Measurements from ENCODE around the gene CBLB.
A peak's percentile ranks its signal among the peaks of the same experiment; 100 is the strongest.

CBLB gene

DNA sequence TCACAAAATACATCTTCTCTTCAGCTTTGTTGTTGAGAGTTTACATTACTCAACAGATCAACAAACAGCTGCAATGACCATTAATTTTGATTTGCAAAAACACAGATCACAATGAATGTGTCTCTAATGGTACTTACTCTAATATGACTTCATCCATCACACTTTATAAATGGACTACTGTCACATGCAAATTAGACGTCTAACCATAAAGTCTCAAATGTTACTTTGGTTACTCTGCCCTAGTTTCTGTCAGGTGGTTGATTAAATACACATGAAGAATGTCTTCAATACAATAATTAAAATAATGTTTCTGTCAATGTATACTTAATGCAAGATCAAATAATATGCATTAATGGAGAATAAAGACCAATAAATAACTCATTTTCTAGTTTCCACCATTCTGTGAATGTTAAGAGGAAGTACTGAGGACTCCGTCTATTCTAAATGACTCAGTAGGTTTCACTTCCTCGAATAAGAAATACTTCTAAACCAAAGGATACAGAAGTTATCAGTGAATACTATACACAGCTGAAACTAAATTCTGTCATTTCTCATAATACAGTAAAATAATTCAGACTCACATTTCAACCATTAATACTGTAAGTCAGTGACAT lies 145.8 kb downstream of the CBLB start:
- POLR2A ChIA-PET = no interaction called here
- TF ChIP-seq, protein P1, sequence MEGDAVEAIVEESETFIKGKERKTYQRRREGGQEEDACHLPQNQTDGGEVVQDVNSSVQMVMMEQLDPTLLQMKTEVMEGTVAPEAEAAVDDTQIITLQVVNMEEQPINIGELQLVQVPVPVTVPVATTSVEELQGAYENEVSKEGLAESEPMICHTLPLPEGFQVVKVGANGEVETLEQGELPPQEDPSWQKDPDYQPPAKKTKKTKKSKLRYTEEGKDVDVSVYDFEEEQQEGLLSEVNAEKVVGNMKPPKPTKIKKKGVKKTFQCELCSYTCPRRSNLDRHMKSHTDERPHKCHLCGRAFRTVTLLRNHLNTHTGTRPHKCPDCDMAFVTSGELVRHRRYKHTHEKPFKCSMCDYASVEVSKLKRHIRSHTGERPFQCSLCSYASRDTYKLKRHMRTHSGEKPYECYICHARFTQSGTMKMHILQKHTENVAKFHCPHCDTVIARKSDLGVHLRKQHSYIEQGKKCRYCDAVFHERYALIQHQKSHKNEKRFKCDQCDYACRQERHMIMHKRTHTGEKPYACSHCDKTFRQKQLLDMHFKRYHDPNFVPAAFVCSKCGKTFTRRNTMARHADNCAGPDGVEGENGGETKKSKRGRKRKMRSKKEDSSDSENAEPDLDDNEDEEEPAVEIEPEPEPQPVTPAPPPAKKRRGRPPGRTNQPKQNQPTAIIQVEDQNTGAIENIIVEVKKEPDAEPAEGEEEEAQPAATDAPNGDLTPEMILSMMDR (IDR thresholded peaks at IDR 0.05; ENCODE audit: insufficient read depth, low read length, missing control alignments) = no peak
- DNase-seq (ENCODE audit: low read depth, low spot score) = no peak
- CTCF ChIA-PET = no interaction called here
- H3K4me3 ChIP-seq (ENCODE audit: low read depth, low read length) = no peak overlapping the region

DNA sequence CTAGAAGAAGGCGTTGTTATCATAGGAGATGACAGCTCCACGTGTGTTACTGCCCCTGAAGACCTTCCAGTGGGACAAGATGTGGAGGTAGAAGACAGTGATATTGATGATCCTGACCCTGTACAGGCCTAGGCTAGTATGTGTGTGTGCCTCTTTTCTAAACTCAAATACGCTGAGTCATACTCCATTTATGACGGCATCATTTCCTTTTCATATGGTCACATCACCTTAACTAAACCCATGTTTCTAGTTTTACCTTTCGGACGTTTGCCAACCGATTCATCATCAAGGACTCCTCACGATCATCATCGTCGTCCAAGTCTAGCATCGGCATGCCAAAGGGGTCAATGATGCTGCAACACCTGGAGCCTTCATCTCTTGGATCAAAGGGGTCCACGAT lies 149.0 kb downstream of the CBLB start:
- POLR2A ChIA-PET = no interaction called here
- no peak for DNase-seq (ENCODE audit: low read depth, low spot score)
- TF ChIP-seq, protein P1 (IDR thresholded peaks at IDR 0.05; ENCODE audit: insufficient read depth, low read length, missing control alignments) = no peak
- no peak overlapping the region for H3K4me3 ChIP-seq (ENCODE audit: low read depth, low read length)
- CTCF ChIA-PET = no interaction called here

DNA sequence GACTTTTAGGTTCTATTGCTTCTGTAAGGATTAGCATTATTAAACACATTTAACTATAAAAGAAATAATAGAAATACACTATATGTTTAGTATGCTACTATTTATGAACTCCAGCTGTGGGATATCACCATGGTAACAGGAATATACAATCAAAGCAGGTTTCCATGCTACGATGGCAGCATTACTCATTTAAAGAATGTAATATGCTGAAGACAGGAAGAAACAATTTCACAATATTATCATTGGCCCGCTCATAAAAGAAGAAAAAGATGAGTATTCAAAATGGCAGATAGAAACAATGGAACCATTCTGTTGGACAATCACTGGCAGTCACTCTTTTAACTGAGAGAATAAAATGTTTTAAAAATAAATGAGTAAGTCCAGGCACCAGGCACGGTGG lies 153.4 kb downstream of the CBLB start:
- ChIA-PET CTCF (no interaction called here), POLR2A (no interaction called here)
- TF ChIP-seq, protein P1 (IDR thresholded peaks at IDR 0.05; ENCODE audit: insufficient read depth, low read length, missing control alignments) = no peak
- no peak overlapping the region for H3K4me3 ChIP-seq (ENCODE audit: low read depth, low read length)
- DNase-seq (ENCODE audit: low read depth, low spot score) = peak; percentile 31

DNA sequence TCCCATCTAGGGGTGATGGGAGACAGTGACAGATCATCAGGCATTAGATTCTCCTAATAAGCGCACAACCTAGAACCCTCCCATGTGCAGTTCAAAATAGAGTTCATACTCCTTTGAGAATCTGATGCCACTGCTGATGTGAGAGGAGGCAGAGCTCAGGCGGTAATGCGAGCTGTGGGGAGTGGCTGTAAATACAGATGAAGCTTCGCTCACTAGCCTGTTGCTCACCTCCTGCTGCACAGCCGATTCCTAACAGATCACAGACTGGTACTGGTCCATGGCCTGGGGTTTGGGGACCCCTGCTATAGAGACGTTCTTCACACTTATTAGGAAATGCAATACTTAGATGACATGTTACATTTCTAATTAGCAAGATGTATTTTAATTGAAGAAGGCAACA lies 154.4 kb downstream of the CBLB start:
- no peak for DNase-seq (ENCODE audit: low read depth, low spot score)
- TF ChIP-seq, protein P1 (IDR thresholded peaks at IDR 0.05; ENCODE audit: insufficient read depth, low read length, missing control alignments) = no peak
- ChIA-PET CTCF (no interaction called here), POLR2A (no interaction called here)
- no peak overlapping the region for H3K4me3 ChIP-seq (ENCODE audit: low read depth, low read length)

DNA sequence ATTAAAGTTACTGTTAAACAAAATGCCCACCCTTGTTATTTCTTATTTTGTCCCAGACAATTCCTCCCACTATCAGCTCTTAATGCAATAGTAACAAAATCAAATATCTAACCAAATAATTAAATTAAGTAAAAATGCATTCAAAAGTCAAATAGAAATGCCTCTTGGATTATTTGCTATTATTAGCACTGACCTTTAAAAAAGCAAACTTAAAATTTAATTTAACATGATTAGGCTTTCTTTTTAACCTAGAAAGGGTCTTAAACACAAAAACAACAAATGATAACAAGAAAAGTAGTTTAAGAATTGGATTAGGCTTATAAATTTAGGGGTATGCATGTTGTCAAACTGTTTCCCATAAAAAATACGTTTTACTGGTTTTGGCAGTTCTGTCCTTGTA lies 159.8 kb downstream of the CBLB start:
- TF ChIP-seq, protein P1 (IDR thresholded peaks at IDR 0.05; ENCODE audit: insufficient read depth, low read length, missing control alignments) = no peak
- CTCF ChIA-PET = no interaction called here
- no peak for DNase-seq (ENCODE audit: low read depth, low spot score)
- POLR2A ChIA-PET = no interaction called here
- H3K4me3 ChIP-seq (ENCODE audit: low read depth, low read length) = no peak overlapping the region

DNA sequence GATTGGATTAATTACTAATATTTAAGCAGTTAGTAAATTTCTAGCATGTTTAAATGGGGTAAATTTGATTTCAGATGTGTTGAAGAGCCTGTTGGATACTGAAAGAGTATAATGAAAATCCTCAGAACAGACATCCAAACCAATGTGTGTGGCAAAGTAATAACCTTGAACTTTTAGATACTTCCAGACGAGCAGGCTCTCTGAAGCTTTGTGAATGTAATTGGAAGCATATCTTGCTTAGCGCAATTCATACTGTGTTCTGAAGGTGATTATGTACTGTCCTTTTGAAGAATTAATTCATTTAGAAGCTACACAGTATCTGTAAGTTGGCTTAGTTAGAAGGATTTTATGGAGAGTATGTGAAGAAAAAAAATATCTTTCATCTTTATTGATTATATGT lies 161.8 kb downstream of the CBLB start:
- TF ChIP-seq, protein P1 (IDR thresholded peaks at IDR 0.05; ENCODE audit: insufficient read depth, low read length, missing control alignments) = no peak
- no peak overlapping the region for H3K4me3 ChIP-seq (ENCODE audit: low read depth, low read length)
- DNase-seq (ENCODE audit: low read depth, low spot score) = no peak
- CTCF ChIA-PET = interaction anchor here (1.1 kb wide), 1 partner anchor 10 kb away, joined by 3 read pairs; no protein-coding TSS in a partner anchor
- POLR2A ChIA-PET = no interaction called here

Measured in AG04449 (cell line).